ENCODE measurements around the gene CYTH4. TPM values are rescaled to one million over a fixed set of nuclear protein-coding genes. Genes with fewer than 3 reads are reported as not detected.

The CYTH4 gene
- total and polyA plus RNA-seq, 9 donors = 2.4 to 14.5 (median 6.2) TPM

DNA sequence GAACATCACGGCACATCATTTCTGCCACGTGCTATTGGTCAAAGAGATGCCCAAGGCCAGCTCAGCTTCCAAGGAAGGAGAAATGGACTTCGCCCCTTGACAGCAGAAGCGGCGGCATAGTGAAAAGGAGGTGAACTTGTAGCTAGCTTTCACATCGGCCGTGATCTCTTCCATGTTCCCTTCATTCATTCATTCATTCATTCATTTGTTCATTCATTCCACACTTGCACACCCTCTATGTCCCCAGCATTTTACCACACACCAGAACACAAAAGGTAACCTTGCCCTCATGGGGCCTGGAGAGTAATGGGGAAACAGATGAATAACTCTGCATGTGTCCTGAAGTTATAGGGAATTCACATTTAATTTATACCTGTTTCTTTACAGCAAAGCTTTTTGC lies 1.1 kb upstream of the CYTH4 start:
- H3K4me1 ChIP-seq (ENCODE audit: insufficient read depth) = no peaks in the 10 kb centered on the region
- H3K27ac ChIP-seq = no peak overlapping the region
- intact Hi-C loops (cut with DNase I) = no loop called here
- no peak for DNase-seq
- 89 to 95% (median 90%) methylated on average over 7 of the region's 7 CpGs for WGBS, 3 donors
- H3K9me3 ChIP-seq = no peaks in the 10 kb centered on the region
- H3K27me3 ChIP-seq = no peaks in the 10 kb centered on the region
- no peak overlapping the region for H3K4me3 ChIP-seq
- TF ChIP-seq POLR2A (IDR thresholded peaks at IDR 0.05) (no peak), EP300 (IDR thresholded peaks at IDR 0.05) (no peak)
- TF ChIP-seq, protein P1, sequence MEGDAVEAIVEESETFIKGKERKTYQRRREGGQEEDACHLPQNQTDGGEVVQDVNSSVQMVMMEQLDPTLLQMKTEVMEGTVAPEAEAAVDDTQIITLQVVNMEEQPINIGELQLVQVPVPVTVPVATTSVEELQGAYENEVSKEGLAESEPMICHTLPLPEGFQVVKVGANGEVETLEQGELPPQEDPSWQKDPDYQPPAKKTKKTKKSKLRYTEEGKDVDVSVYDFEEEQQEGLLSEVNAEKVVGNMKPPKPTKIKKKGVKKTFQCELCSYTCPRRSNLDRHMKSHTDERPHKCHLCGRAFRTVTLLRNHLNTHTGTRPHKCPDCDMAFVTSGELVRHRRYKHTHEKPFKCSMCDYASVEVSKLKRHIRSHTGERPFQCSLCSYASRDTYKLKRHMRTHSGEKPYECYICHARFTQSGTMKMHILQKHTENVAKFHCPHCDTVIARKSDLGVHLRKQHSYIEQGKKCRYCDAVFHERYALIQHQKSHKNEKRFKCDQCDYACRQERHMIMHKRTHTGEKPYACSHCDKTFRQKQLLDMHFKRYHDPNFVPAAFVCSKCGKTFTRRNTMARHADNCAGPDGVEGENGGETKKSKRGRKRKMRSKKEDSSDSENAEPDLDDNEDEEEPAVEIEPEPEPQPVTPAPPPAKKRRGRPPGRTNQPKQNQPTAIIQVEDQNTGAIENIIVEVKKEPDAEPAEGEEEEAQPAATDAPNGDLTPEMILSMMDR (IDR thresholded peaks at IDR 0.05) = no peak
- H3K36me3 ChIP-seq = no peaks in the 10 kb centered on the region

DNA sequence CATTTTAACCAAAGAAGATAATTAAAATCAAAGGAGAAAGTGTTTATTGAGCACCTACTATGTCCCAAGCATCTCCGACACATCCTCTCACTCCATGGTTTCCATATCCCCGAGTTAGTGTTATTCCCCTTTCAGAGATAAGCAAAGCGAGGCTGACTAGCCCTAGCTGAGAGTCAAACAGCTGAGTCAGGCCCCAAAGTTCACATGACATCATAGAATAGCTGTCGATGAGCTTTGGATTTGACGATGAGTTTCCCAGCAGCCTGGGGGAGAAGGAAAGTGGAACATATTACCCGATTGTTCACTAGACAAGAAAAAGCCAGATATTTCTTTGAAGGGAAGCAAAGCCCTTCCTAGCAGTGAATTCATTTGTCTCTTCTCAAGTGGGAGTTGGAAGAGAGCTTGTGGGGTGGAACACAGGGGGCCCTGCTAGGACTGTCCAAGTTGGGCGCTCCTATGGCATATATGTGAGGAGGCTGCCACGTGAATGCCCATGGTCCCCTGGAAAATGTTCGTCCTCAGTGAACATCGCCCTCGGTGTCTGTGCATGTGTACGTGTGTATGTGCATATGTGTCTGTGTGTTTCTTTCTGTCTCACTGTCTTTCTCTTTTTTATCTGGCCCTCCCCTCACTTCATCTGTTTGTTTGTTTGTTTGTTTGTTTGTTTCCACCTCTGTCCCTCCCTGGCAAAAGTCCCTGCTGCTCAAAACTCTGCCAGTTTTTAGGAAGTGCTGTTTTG lies 493 bp upstream of the CYTH4 start:
- Histone ChIP-seq H3K4me3 (no peak overlapping the region), H3K27ac (no peak overlapping the region), H3K9me3 (no peaks in the 10 kb centered on the region), H3K36me3 (no peaks in the 10 kb centered on the region), H3K4me1 (ENCODE audit: insufficient read depth) (no peaks in the 10 kb centered on the region), H3K27me3 (no peaks in the 10 kb centered on the region)
- no peak for DNase-seq
- intact Hi-C loops (cut with DNase I) = no loop called here
- TF ChIP-seq EP300 (IDR thresholded peaks at IDR 0.05) = no peak
- TF ChIP-seq, protein P1 (IDR thresholded peaks at IDR 0.05) = no peak
- WGBS, 3 donors = 79 to 85% (median 80%) methylated on average over 12 of the region's 12 CpGs

DNA sequence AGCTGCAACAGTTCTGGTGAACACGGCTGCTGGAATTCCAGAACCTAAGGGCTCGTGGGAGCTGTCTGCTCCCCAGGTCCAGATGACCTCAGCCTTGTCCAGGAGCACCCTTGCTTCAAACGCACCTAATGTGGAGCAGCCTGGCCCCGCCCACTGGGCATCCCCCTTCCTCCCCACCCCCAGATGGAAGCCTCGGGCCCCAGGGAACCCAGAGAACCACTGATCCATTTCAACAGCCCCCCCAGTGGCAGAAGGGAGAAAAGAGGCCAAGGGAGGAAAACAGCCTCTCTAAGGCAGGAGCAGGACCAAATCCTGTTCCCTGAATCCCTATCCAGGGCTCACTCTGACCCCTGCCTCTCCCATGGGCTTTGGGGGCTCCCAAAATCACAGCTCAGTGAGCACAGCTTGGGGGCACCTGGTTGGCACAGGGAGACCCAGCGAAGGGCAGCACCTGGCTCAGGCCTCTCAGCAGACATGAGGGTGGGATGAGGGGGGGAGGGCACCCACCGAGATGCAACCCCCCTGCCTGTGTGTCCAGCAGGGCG lies 1.2 kb downstream of the CYTH4 start:
- H3K27me3 ChIP-seq = no peaks in the 10 kb centered on the region
- no peak overlapping the region for H3K4me3 ChIP-seq

GRCh38 chr22:37284126-37284804 lies 2.0 kb downstream of the CYTH4 start:
- TF ChIP-seq EP300 (IDR thresholded peaks at IDR 0.05) = no peak
- TF ChIP-seq, protein P1 (IDR thresholded peaks at IDR 0.05) = no peak
- no peak for TF ChIP-seq POLR2A (IDR thresholded peaks at IDR 0.05)

More for the DNA sequence above, 1.2 kb downstream of the CYTH4 start:
- H3K36me3 ChIP-seq = no peaks in the 10 kb centered on the region
- no peaks in the 10 kb centered on the region for H3K4me1 ChIP-seq (ENCODE audit: insufficient read depth)
- no peak overlapping the region for H3K27ac ChIP-seq
- intact Hi-C loops (cut with DNase I) = no loop called here
- TF ChIP-seq POLR2A (IDR thresholded peaks at IDR 0.05) (no peak), EP300 (IDR thresholded peaks at IDR 0.05) (no peak)
- TF ChIP-seq, protein P1 (IDR thresholded peaks at IDR 0.05) = no peak
- DNase-seq = no peak
- H3K9me3 ChIP-seq = no peaks in the 10 kb centered on the region
- 38 to 50% (median 41%) methylated on average over 8 of the region's 8 CpGs for WGBS, 3 donors

More at GRCh38 chr22:37284126-37284804, 2.0 kb downstream of the CYTH4 start:
- Histone ChIP-seq H3K36me3 (no peaks in the 10 kb centered on the region), H3K9me3 (no peaks in the 10 kb centered on the region), H3K4me3 (no peak overlapping the region), H3K27me3 (no peaks in the 10 kb centered on the region), H3K4me1 (ENCODE audit: insufficient read depth) (no peaks in the 10 kb centered on the region), H3K27ac (no peak overlapping the region)
- intact Hi-C loops (cut with DNase I) = no loop called here
- DNase-seq = no peak
- WGBS, 3 donors = 37 to 65% (median 51%) methylated on average over 9 of the region's 9 CpGs

Data from ovary (tissue), 9 donors.